DMS79 (cell line): ENCODE results near the gene ARHGAP26.

Source experiments
- DNase-seq: peaks from one replicate; lab custom pipeline; 2025; lab: John Stamatoyannopoulos, UW

ARHGAP26 gene

DNA sequence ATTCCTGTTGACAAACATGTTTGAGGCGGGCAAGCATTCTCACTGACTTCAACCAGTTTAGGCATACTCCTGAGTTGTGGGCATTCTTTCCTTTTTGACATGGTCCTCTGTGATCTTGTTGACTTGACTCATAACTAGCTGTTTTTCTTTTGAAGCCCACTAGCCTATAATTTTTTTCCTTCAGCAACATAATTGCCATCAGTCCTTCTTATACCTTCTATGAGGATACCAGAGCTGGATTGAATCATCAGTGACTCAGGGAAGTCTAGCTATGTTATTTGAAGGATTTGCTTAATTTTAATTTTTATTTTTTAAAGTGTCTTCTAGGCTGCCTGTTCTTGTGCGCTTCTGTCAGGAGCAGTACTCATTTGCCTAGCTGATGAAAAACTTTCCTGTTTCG lies 373.8 kb downstream of the ARHGAP26 start:
- no peak for DNase-seq

DNA sequence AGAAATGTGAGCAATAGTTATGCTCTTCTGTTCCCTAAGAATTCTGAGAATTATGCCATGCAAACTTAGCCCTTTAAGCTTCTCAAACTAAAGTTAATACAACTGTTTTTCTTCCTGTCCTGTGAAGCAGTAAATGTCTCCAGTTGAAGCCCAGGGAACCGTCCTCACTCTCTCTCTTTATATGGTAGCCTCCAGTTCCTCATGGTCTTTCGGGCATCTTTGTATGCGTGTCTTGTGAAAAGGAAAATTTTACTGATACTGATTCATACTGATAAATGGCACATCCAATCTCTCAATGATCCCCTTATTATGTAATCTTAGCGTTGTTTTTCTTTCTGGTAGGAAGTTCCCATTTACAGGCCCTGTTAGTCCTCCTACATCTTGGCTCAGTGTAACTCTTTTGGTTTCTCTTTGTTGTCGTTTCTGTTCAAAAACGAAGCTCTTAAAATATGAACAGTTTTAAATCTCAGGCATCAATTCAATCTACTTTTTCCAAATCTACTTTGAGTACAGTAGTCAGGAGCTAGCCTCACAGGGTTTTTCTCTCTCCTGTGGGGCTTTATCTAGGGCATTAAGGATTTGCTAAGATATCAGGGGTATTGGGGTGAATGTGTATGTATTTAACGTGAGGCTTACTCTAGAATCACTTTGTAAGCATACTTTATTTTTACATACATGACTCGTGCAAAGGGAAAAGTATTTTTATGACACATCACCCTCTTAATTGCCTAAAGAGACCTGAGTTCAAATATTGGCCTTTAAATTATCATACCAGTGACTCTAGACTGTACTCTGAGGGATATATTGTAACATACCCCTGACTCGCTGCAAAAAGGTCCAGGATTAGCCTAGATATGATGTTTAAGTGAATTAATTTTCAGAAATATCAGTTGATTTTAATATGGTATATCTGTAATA lies 375.3 kb downstream of the ARHGAP26 start:
- DNase-seq = no peak

DNA sequence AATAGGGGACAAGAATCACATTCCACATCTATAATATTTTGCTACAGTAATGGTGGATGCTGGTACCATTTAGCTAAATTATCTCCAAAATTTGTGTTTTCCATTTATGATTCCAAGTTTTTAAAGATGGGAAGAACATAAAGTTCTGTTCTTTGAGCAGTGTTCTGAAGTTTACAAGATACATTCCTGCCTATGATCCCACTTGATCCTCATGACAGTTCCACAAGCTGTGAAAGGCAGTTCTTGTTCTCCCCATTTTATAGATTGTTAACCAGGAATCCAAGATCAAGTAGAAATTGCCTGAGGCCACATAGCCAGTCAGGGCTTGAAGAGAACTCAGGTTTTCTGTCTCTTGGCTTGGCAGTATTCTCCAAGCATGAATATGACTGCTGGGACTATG lies 376.0 kb downstream of the ARHGAP26 start:
- no peak for DNase-seq

DNA sequence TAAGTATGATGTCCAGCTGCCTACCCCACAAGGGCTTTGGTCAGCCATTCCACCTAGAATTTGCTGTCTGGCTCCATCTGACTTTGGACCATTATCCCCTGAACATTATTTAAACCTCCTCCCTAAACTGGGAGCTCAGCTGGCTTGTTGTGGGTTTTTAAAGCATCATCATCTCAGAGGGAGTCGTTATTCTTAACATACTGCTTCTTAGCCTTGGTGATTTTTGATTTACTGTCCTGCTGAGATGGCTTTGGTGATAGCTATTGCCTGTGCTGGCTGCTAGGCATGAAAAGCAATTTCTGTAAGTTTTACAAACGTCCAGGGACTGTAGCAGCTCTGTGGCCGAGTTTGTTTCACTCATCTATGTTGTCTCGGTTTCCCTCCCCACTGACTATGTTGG lies 377.2 kb downstream of the ARHGAP26 start:
- DNase-seq = no peak

DNA sequence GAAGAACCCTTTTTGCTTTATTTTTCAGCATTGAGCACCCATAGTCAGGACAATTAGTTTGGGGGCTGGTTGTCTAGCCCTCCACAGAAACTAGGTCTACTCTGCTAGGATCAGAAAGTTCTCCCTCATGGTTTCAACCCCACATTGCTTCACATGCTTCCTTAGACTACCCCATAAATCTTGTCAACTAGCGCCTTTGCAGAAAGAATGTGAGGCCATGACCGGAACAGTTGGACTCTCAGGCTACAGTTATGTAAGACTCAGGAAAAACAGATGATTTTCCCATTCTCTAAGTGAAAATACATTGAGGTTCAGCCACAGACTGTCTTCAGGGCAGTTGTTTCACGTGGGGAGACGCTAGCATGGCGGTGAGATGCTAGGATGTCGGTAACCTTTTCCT lies 377.7 kb downstream of the ARHGAP26 start:
- DNase-seq = no peak

DNA sequence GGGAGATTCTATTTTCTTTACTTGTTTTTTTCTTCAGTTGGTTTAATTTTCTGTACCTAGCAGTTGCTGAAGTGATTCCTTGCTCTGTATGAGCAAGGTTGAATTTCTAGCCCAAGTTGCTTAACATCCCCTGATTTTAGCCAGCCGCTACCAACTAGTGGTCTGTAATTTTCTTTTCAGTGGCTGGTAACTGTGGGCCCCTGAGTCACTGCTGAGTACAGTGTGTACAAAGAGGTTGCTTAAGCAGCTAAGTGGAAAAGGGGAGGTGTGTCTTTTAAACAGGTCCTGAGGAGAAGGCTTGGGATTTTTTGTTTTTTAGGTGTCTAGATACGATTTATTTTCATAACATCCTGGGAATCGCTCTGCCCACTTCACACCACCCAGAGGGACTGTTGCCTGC lies 378.6 kb downstream of the ARHGAP26 start:
- DNase-seq = no peak

DNA sequence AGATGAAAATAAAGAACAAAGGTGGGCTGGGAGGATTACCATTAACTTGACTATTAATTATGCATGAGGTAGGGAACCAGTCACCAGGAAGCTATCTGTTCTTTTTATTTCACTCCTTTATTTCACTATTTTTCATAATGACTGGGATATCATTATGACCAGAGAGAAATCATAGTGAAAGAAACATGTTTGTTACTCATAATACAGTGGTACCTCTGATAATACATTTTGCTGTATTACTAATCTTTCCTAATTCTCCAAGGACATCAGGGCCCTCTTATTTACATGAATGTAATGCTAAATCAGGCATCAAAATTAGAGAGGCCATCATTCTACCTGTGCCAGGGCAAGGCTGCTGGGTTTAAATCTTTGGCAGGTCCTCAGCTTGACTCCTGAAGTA lies 379.6 kb downstream of the ARHGAP26 start:
- DNase-seq = no peak

DNA sequence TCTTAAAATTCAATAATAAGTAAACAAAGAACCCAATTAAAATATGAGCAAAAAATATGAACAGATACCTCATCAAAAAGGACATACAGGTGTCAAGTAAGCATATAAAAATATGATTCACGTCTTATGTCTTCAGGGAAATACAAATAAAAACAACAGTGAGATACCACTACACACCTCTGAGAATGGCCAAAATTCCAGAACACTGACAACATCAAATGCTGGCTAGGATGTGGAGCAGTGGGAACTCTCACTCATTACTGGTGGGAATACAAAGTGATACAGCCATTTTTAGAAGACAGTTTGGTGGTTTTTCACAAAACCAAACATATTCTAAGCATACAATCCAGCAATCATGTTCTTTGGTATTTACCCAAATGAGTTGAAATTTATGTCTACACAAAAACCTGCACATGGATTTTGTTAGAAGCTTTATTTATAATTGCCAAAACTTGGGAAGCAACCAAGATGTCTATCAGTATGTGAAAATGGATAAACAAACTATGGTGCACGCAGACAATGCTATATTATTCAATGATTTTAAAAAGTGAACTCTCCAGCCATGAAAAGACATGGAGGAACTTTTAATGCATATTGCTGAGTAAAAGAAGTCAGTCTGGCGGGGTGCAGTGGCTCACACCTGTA lies 381.0 kb downstream of the ARHGAP26 start:
- DNase-seq = no peak

DNA sequence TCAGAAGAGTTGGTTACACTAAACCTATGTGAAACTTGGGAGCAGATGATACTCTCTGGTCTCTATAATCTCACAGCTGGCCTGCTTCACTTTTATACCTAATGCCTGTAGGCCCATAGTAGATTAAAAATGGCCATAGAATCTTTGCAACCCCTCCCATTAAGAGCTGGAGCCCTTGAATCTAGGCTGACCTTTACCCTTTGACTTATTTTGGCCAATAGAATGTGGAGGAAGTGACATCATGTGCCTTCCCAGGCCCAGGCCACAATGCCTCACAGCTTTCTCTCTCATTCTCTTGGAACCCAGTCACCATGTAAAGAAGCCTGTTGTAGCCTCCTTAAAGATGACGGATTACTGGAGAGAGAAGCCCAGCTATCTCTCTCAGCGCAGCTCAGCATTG lies 382.3 kb downstream of the ARHGAP26 start:
- no peak for DNase-seq

DNA sequence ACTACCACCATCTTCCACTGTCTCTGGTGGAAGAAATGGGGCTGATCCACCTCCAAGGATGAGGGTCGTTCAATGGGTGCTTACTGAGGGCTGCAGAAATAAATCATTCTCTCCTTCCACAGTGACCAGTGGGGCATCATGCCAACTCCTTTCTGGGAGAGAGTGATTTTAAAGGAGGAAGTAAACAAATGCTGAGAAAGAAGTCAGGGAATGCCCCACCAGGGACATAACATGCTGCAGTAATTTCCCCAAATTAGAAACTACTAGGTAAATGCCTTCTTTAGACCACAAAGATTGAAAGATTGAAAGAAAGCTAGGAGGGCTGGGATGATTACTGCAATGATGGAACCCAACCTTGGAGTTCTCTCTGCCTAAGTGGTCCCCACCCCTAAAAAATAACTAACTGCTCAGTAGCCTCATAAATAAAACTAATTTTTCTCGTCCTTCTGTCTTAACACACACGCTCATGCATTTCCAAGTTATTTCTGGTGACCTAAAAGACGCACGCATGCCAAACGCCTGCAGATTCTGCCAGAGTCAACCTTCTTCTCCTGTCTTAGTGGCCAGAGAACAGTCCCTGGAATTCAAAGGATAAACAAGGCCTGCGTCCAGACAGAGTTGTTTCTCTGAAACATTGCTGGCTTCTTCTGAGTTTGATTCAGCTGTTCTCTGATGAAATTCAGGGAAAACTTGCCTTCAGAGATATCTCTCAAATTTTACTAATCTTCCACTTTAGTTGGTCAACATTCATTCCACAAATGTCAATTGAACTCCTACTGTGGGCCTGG lies 383.3 kb downstream of the ARHGAP26 start:
- DNase-seq = no peak

DNA sequence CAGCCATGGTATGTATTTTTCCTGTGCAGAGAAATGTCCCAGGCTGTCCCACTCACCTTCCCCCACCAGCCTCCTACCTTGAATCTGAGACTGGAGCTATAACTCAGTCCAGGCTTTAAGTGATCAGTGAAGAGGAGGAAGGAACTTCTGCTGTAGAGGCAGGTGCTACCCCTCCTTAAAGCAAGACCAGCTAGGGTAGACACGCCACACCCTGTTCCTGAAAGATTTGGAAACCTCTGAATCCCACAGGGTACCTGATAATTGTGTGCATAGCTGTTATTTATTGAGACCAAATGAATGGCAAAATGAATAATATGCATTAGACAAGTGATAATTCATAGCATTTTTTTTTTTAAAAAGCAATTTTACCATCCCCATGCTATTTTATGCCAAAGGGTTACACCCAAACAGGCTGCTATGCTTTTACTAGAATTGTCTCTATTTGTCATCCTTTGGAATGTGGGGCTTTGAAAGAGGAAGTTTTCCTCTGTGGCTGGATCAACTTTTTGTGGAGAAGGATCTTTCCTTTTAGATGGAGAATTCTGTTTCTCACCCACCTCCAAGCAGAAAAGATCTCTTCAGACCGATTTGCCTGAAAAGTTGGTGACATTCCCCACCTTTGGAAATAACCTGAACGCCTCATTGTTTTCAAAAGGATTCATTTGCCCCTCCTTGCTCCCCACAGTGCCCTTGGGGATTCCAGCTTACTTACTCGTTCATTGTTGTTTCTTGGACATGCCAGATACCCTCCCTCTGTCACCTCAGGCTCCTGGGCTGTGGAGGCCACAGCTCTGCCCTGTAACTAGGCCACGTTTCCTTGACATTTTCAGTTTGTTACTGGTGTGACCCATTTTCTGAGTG lies 384.6 kb downstream of the ARHGAP26 start:
- DNase-seq = no peak

DNA sequence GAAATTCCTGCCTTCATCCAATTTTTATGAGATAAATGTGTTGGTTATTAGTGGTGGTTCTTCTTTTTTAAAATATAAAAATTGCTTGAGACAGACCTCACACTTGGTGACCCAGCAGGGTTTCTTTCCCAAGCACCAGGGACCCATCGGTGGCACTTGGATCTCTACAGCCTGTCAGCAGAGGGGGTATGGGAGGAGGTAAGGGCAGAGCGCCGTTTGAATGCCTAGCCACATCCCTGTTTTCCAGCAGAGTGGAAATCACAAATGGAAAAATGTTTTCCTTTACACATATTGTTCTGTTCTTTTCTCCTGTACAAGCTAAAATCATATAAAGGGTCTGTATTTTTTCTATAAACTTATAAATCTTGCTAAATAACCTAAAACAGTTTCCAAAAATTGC lies 385.3 kb downstream of the ARHGAP26 start:
- no peak for DNase-seq

DNA sequence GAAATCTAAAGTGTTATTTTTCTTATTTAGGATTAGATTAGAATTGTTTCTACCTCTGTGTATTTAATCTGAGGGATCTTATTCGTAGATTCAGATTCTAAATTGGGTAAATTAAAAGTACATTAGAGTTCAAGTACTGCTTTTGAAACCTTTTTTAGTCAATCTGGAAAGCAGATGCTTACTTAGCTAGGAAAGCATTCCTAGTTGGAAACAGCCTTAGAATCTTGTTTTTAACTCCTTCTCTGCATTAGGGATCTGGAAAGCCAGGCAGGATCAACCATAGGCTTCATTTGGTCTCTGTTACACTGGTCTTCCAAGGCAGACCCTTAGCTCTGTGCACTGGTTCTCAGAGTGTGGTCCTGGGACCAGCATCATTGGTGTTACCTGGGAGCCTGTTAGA lies 385.9 kb downstream of the ARHGAP26 start:
- DNase-seq = no peak

DNA sequence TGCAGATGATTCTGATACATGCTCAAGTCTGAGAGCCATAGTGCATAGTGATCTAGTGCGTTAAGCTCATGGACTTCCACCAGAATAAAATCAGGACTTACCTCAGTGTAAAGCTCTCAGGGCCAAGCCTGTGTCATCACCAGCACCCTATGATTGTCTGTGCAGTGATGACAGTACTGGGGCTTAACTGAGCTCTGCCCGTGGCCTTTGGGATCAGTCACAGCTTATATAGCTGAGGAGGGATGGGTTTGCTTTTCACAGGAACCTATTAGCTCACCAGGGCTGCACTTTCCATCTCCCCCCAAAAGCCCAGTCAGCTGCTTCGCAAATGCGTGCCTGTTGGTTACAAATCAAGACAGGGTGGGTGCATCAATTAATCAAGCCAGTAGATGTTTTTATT lies 386.4 kb downstream of the ARHGAP26 start:
- no peak for DNase-seq

DNA sequence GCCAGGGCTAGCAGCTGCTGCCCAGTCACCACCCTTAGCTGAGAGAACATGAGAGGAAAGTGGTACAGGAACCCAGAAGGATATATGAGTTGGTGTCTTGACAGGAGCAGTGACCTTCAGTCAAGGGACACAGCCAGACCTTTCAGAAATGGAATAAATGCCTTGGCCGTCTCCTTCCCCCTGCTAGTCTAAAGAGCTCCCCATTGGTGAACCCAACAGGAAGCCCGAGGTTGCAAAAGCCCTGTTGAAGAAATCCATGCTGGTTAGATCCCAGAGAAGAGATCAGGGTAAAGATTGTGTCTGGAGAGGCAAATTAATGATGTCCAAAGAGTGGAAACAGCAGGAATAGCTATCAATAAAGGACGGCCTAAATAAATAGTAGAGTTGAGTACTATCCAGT lies 388.9 kb downstream of the ARHGAP26 start:
- DNase-seq = no peak

DNA sequence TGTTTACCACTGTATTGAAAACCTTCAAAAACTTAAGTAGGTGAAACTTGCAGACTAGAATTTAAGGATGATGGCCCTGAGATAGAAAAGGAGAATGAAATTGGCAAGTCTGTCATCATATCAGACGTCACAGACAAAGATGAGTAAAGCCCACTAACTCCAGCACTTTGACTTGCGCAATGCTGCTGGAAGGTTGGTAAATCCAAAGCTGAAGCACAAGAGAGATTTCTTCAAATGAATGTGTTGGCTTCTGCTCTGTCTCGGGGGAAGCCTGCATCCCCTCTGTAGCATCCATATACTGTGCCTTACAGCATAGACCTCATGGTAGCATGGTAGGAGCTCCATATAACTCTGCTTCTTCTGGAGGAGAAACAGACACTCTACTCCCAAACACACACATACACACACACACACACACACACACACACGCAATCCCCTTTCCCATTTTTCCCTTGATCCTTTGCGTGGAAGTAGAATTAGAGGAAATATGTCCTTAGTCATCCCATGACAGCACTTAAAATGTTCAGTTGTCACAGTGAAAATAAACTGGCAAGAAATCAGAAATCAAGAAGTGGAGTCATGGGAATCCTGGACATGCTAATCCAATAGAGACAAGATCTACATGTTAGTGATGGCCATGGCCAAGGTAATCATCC lies 391.8 kb downstream of the ARHGAP26 start:
- DNase-seq = no peak

DNA sequence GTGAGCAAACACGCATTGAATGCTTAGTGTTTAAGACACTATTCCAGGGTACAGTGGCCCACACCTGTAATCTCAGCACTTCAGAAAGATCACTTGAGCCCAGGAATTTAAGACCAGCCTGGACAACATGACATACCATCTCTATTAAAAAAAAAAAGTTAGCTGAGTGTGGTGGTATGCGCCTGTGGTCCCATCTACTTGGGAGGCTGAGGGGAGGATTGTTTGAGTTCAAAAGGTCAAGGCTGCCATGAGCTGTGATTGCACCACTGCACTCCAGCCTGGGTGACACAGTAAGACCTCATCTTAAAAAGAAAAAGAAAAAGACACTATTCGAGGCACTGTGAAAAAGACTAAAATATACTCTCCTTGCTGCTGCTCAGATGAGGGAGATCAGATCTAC lies 392.6 kb downstream of the ARHGAP26 start:
- DNase-seq = no peak

DNA sequence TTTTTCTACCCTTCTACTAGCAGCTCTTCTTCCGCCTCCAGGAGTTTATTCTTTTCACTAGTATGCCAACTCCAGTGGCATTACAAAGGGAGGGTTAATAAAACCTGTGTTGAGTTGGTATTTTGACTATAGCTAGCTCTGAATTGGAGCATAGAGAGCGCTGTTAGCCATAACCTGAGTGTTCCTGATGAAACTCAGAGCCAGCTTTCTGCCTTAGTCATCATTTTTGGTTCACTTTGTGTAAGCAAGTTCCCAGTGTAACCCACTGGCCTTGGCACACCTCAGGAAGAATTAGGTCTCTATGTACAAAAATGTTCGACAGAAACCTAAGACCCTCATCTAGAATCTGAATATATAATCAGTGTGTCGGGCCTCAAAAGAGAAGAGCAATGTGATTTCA lies 394.4 kb downstream of the ARHGAP26 start:
- DNase-seq = no peak

DNA sequence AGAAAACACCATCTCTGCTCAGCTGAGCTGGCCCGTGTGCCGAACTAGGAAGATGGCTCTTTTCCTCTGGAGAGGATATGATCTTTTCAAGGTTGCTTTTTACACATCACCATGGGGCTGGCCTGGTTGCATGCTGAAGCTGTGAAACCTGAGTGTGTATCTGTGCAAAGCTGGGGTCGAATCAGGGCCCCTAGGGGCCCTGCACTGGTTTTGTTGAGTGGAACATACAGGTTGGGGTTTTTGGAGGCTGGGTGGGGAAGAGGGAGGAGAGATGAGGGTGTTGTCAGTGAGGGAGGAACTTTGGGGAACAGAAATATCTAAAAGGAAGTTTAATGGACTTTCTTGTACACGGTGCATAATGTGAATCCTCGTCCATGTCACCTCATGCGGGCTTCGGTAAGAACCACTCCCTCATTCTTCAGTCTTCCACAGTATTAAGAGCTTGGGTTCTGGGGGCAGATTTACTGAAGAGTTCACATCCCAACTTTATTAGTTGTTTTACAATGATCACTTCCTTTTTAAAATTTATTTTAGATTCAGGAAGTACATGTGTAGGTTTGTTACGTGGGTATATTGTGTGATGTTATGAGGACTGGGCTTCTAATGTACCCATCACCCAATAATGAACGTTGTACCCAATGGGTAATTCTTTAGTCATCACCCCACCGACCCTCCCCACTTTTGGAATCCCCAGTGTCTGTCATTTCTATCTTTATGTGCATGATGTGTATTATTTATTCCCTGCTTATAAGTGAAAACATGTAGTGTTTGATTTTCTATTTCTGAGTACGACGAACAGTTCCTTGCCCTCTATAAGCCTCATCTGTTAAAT lies 395.1 kb downstream of the ARHGAP26 start:
- no peak for DNase-seq

DNA sequence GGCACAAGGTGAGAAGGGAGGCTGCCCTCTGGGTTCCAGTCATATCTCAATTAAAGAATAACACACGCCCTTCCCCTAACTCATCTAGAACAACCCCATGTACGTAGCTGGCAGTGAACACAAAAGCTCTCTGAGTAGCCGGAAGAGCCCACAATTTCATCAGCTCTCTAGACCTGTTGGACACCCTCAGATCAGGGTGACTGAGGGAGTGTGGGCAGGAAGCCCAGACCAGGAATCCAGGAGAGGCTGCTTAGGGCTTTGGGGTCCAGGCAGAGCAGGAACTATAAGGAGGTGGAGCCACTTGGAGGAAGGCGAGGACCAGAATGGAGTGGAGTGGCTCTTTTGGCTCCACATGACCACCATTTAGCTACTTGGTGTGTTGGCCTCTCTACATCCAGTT lies 395.9 kb downstream of the ARHGAP26 start:
- no peak for DNase-seq
